ENCODE measurements around the gene ARHGAP15. TPM values are rescaled to one million over a fixed set of nuclear protein-coding genes. Genes with fewer than 3 reads are reported as not detected.
A peak's percentile ranks its signal among the peaks of the same experiment; 100 is the strongest.

Gene ARHGAP15
- total and polyA plus RNA-seq, 2 donors (not counting 1 experiment from before 2014, with no cell fraction given), result 0.07 TPM; not detected in 1

GRCh38 chr2:143558665-143559064 is 429.4 kb downstream of the ARHGAP15 start:
- peak; percentile 68 to 86 for DNase-seq (ENCODE audit: low read depth in 2 of 2)
- H2AFZ ChIP-seq (ENCODE audit: low read length), result no peak overlapping the region
- no peak overlapping the region for H3K4me2 ChIP-seq (ENCODE audit: extremely low read depth, insufficient read depth, low read length)
- no peak overlapping the region for H3K9ac ChIP-seq (ENCODE audit: insufficient read depth, low read length)
- no peaks in the 10 kb centered on the region for H4K20me1 ChIP-seq (ENCODE audit: control insufficient read depth, extremely low read depth, insufficient read depth, low read length)
- H3K36me3 ChIP-seq (ENCODE audit: control insufficient read depth, insufficient read depth, low read length), result no peaks in the 10 kb centered on the region
- H3K79me2 ChIP-seq (ENCODE audit: control insufficient read depth, insufficient read depth, low read length), result no peaks in the 10 kb centered on the region
- H3K4me3 ChIP-seq (replicated peaks in 1 of 4; ENCODE audit: control extremely low read depth in 1 of 4, insufficient read depth in 1 of 4, low read depth in 3 of 4, low read length in 4 of 4), result no peak overlapping the region
- no peaks in the 10 kb centered on the region for H3K27me3 ChIP-seq (ENCODE audit: control insufficient read depth, insufficient read depth, low read length)
- H3K27ac ChIP-seq (ENCODE audit: insufficient read depth, low read length), result no peak overlapping the region
- no peaks in the 10 kb centered on the region for H3K4me1 ChIP-seq (ENCODE audit: control insufficient read depth, extremely low read depth, insufficient read depth, low read length)
- TF ChIP-seq EZH2 (IDR thresholded peaks at IDR 0.05; ENCODE audit: low read length, missing control alignments) (no peak), CTCF (conservative IDR thresholded peaks at IDR 0.05 in 1 of 2, IDR thresholded peaks at IDR 0.05 in 1 of 2; ENCODE audit: low read depth in 1 of 2, low read length in 2 of 2) (no peak)
- no peaks in the 10 kb centered on the region for H3K9me3 ChIP-seq (ENCODE audit: control insufficient read depth, insufficient read depth, low read depth, low read length)

DNA sequence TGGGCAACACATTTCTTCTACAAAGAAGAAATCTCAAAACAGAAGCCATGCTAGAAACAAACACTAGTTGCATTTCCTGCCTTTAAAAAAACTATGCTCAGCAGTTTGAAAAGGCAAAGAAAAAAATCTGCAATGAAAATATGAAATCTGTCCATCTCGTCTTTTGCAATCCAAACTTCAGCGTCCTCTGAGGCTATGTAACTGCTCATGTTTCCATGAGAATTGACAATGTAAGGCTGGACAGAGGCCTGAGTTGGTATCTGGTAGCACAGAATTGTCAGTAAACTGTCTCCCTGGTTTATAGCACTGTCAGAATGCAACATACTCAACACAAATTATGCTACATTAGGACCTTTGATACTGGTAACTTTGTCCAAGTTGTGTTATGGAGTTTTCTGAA is 429.9 kb downstream of the ARHGAP15 start:
- Histone ChIP-seq H4K20me1 (ENCODE audit: control insufficient read depth, extremely low read depth, insufficient read depth, low read length) (no peaks in the 10 kb centered on the region), H2AFZ (ENCODE audit: low read length) (no peak overlapping the region), H3K9ac (ENCODE audit: insufficient read depth, low read length) (no peak overlapping the region), H3K9me3 (ENCODE audit: control insufficient read depth, insufficient read depth, low read depth, low read length) (no peaks in the 10 kb centered on the region), H3K27me3 (ENCODE audit: control insufficient read depth, insufficient read depth, low read length) (no peaks in the 10 kb centered on the region), H3K4me1 (ENCODE audit: control insufficient read depth, extremely low read depth, insufficient read depth, low read length) (no peaks in the 10 kb centered on the region), H3K4me3 (replicated peaks in 1 of 4; ENCODE audit: control extremely low read depth in 1 of 4, insufficient read depth in 1 of 4, low read depth in 3 of 4, low read length in 4 of 4) (no peak overlapping the region), H3K4me2 (ENCODE audit: extremely low read depth, insufficient read depth, low read length) (no peak overlapping the region), H3K36me3 (ENCODE audit: control insufficient read depth, insufficient read depth, low read length) (no peaks in the 10 kb centered on the region), H3K79me2 (ENCODE audit: control insufficient read depth, insufficient read depth, low read length) (no peaks in the 10 kb centered on the region), H3K27ac (ENCODE audit: insufficient read depth, low read length) (no peak overlapping the region)
- TF ChIP-seq CTCF (conservative IDR thresholded peaks at IDR 0.05 in 1 of 2, IDR thresholded peaks at IDR 0.05 in 1 of 2; ENCODE audit: low read depth in 1 of 2, low read length in 2 of 2) (no peak), EZH2 (IDR thresholded peaks at IDR 0.05; ENCODE audit: low read length, missing control alignments) (no peak)
- peak in 1 of 2 donors; percentile 38 for DNase-seq (ENCODE audit: low read depth in 2 of 2)

GRCh38 chr2:143560724-143561123 is 431.5 kb downstream of the ARHGAP15 start:
- Histone ChIP-seq H4K20me1 (ENCODE audit: control insufficient read depth, extremely low read depth, insufficient read depth, low read length) (no peaks in the 10 kb centered on the region), H3K4me2 (ENCODE audit: extremely low read depth, insufficient read depth, low read length) (no peak overlapping the region), H3K4me1 (ENCODE audit: control insufficient read depth, extremely low read depth, insufficient read depth, low read length) (no peaks in the 10 kb centered on the region)

More at GRCh38 chr2:143560724-143561123, 431.5 kb downstream of the ARHGAP15 start:
- Histone ChIP-seq H3K9me3 (ENCODE audit: control insufficient read depth, insufficient read depth, low read depth, low read length) (no peaks in the 10 kb centered on the region), H3K27ac (ENCODE audit: insufficient read depth, low read length) (no peak overlapping the region), H2AFZ (ENCODE audit: low read length) (no peak overlapping the region), H3K4me3 (replicated peaks in 1 of 4; ENCODE audit: control extremely low read depth in 1 of 4, insufficient read depth in 1 of 4, low read depth in 3 of 4, low read length in 4 of 4) (no peak overlapping the region), H3K27me3 (ENCODE audit: control insufficient read depth, insufficient read depth, low read length) (no peaks in the 10 kb centered on the region), H3K79me2 (ENCODE audit: control insufficient read depth, insufficient read depth, low read length) (no peaks in the 10 kb centered on the region), H3K9ac (ENCODE audit: insufficient read depth, low read length) (no peak overlapping the region), H3K36me3 (ENCODE audit: control insufficient read depth, insufficient read depth, low read length) (no peaks in the 10 kb centered on the region)
- TF ChIP-seq CTCF (conservative IDR thresholded peaks at IDR 0.05 in 1 of 2, IDR thresholded peaks at IDR 0.05 in 1 of 2; ENCODE audit: low read depth in 1 of 2, low read length in 2 of 2), result no peak
- TF ChIP-seq EZH2 (IDR thresholded peaks at IDR 0.05; ENCODE audit: low read length, missing control alignments), result no peak
- DNase-seq (ENCODE audit: low read depth in 2 of 2), result no peak

Measured in fibroblast of lung (primary cell).